ENCODE results near the gene PHLPP1. TPM values are rescaled to one million over a fixed set of nuclear protein-coding genes. Genes with fewer than 3 reads are reported as not detected.

Gene PHLPP1
- total and polyA plus RNA-seq, 2 of the 4 experiments (the other 2 are of a cell fraction) = 3.3 to 3.6 TPM

DNA sequence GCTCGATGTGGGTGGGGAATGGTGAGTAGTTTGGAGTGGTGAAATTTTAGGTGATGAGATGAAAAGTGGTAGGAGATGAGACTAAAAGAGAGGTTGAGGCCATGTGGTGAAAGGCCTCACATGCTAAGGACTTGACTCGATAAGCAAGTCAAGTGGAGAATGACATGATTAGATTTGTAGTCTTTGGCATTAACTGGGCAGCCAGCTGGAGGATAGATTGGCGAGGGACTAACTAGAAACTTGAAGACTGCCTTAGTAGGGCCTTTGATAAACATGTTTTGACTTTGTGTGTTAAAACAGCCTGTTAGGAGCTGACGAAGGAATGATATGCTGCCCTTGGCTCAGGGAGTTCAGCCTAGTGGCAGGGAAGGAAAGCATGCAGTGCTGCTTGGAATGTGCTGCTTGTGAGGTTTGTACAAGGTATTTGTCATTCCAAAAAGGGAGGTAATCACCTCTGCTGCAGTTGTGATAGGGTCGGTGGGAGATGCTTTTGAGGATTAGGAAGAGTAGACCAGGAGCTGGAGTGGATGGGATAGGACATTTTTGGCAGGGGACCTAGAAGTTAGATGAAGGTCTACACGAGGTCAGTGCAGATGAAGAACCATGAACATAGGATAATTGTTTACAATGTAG, 22.0 kb downstream of the PHLPP1 start:
- ATAC-seq (ENCODE audit: low read depth) = no peak
- H3K79me1 ChIP-seq (ENCODE audit: low read depth in 1 of 2, low read length in 2 of 2) = peaks cover 10 to 30% of the 10 kb centered on the region in 2 experiments; a peak in 3 of 4 replicates
- H3K27me3 ChIP-seq (ENCODE audit: control insufficient read depth, insufficient read depth, low read length) = no peaks in the 10 kb centered on the region
- no peak overlapping the region for H2BK120ac ChIP-seq (ENCODE audit: low read depth, low read length)
- DNase-seq = no peak
- WGBS, 2 experiments (ENCODE audit: extremely low coverage in 2 of 2, insufficient read length in 1 of 2) = 86 to 100% methylated on average over 1 to 5 of the region's 6 CpGs
- no peak overlapping the region for H2BK15ac ChIP-seq (ENCODE audit: low read depth, low read length)
- no peak overlapping the region for H3K14ac ChIP-seq (replicated peaks; ENCODE audit: low read depth, low read length)
- CTCF ChIA-PET = no interaction called here
- H4K8ac ChIP-seq (ENCODE audit: low read depth in 2 of 2, low read length in 2 of 2) = no peak overlapping the region
- POLR2A ChIA-PET (ENCODE audit: unreplicated experiment) = interaction anchor here (0.5 kb wide), 1 partner anchor 54 kb away, joined by 3 read pairs; no protein-coding TSS in a partner anchor
- no peak overlapping the region for H2BK5ac ChIP-seq (ENCODE audit: low read depth, low read length, poor library complexity, severe bottlenecking)
- intact Hi-C loops (cut with micrococcal nuclease) (no loop called here), in situ Hi-C loops (cut with MboI; ENCODE audit: low sequenced_read_pairs) (no loop called here), dilution Hi-C loops (cut with HindIII; ENCODE audit: low sequenced_read_pairs, unreplicated experiment) (no loop called here)
- H3K56ac ChIP-seq (ENCODE audit: extremely low read depth, insufficient read depth, low read length) = no peak overlapping the region
- H3K18ac ChIP-seq (ENCODE audit: low read depth, low read length) = no peak overlapping the region
- no peak overlapping the region for H3K23ac ChIP-seq (ENCODE audit: low read depth, low read length)
- no peaks in the 10 kb centered on the region for H3K36me3 ChIP-seq (ENCODE audit: control insufficient read depth, insufficient read depth, low read length)
- H2AFZ ChIP-seq (replicated peaks; ENCODE audit: low read length, poor library complexity) = no peak overlapping the region
- peaks cover 2% of the 10 kb centered on the region for H3K4me1 ChIP-seq (ENCODE audit: control insufficient read depth, insufficient read depth, low read length)
- no peak overlapping the region for H2AK9ac ChIP-seq (replicated peaks; ENCODE audit: low read depth, low read length, poor library complexity)
- no TSS peak for BruUV-seq (replicated peaks)
- no peak overlapping the region for H3K4me2 ChIP-seq (ENCODE audit: low read depth, low read length)
- H4K20me1 ChIP-seq (ENCODE audit: insufficient read depth, low read length) = peaks cover 6% of the 10 kb centered on the region; the same call in 1 of the 2 replicates
- H3K27ac ChIP-seq (ENCODE audit: insufficient read depth, low read length) = no peak overlapping the region
- no peak overlapping the region for H3K9ac ChIP-seq (ENCODE audit: low read depth, low read length)
- no peak overlapping the region for H3K4ac ChIP-seq (ENCODE audit: low read depth, low read length)
- H3K9me1 ChIP-seq (ENCODE audit: insufficient read depth, low read length) = no peaks in the 10 kb centered on the region; the same call in 1 of the 2 replicates
- TF ChIP-seq POLR2A (IDR thresholded peaks at IDR 0.05; ENCODE audit: low read depth, low read length) (no peak), MXI1 (IDR thresholded peaks at IDR 0.05; ENCODE audit: borderline replicate concordance, low read depth, low read length) (no peak), CEBPB (IDR thresholded peaks at IDR 0.05; ENCODE audit: low read depth, low read length) (no peak), BHLHE40 (IDR thresholded peaks at IDR 0.05; ENCODE audit: low read depth, low read length) (no peak), SMC3 (IDR thresholded peaks at IDR 0.05; ENCODE audit: low read depth, low read length) (no peak), MAZ (IDR thresholded peaks at IDR 0.05; ENCODE audit: borderline replicate concordance, low read depth, low read length) (no peak), RAD21 (IDR thresholded peaks at IDR 0.05; ENCODE audit: low read length) (no peak), RCOR1 (IDR thresholded peaks at IDR 0.05; ENCODE audit: insufficient replicate concordance, low read length) (no peak), MAFK (IDR thresholded peaks at IDR 0.05; ENCODE audit: low read depth, low read length) (no peak)
- TF ChIP-seq, protein P1, sequence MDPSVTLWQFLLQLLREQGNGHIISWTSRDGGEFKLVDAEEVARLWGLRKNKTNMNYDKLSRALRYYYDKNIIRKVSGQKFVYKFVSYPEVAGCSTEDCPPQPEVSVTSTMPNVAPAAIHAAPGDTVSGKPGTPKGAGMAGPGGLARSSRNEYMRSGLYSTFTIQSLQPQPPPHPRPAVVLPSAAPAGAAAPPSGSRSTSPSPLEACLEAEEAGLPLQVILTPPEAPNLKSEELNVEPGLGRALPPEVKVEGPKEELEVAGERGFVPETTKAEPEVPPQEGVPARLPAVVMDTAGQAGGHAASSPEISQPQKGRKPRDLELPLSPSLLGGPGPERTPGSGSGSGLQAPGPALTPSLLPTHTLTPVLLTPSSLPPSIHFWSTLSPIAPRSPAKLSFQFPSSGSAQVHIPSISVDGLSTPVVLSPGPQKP (IDR thresholded peaks at IDR 0.05; ENCODE audit: borderline replicate concordance, low read depth, low read length) = no peak
- TF ChIP-seq, protein P2, sequence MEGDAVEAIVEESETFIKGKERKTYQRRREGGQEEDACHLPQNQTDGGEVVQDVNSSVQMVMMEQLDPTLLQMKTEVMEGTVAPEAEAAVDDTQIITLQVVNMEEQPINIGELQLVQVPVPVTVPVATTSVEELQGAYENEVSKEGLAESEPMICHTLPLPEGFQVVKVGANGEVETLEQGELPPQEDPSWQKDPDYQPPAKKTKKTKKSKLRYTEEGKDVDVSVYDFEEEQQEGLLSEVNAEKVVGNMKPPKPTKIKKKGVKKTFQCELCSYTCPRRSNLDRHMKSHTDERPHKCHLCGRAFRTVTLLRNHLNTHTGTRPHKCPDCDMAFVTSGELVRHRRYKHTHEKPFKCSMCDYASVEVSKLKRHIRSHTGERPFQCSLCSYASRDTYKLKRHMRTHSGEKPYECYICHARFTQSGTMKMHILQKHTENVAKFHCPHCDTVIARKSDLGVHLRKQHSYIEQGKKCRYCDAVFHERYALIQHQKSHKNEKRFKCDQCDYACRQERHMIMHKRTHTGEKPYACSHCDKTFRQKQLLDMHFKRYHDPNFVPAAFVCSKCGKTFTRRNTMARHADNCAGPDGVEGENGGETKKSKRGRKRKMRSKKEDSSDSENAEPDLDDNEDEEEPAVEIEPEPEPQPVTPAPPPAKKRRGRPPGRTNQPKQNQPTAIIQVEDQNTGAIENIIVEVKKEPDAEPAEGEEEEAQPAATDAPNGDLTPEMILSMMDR (conservative IDR thresholded peaks at IDR 0.05; ENCODE audit: low read depth, low read length) = no peak
- TF ChIP-seq, protein P3, sequence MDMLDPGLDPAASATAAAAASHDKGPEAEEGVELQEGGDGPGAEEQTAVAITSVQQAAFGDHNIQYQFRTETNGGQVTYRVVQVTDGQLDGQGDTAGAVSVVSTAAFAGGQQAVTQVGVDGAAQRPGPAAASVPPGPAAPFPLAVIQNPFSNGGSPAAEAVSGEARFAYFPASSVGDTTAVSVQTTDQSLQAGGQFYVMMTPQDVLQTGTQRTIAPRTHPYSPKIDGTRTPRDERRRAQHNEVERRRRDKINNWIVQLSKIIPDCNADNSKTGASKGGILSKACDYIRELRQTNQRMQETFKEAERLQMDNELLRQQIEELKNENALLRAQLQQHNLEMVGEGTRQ (IDR thresholded peaks at IDR 0.05; ENCODE audit: low read depth, low read length) = no peak
- H2AK5ac ChIP-seq (ENCODE audit: low read depth, low read length) = no peak overlapping the region
- no peak overlapping the region for H3K4me3 ChIP-seq (ENCODE audit: insufficient read depth, low read depth, low read length)
- H3K9me3 ChIP-seq (ENCODE audit: control insufficient read depth, insufficient read depth, low read length) = no peaks in the 10 kb centered on the region
- H4K5ac ChIP-seq (ENCODE audit: low read depth, low read length) = no peak overlapping the region
- H2BK20ac ChIP-seq (ENCODE audit: low read depth, low read length) = no peak overlapping the region
- no peak overlapping the region for H4K91ac ChIP-seq (ENCODE audit: insufficient read depth, low read depth, low read length)

Measured in IMR-90 (cell line).